ENCODE data around the gene C13orf46.
"Not testable (repeated sequence)": the region's sequence is repeated elsewhere in the genome, so short reads cannot be mapped to it uniquely, and the experiment has no call there.

Gene C13orf46

GRCh38 chr13:113991676-113992179, 17.9 kb upstream of the C13orf46 start:
- no peak for DNase-seq

DNA sequence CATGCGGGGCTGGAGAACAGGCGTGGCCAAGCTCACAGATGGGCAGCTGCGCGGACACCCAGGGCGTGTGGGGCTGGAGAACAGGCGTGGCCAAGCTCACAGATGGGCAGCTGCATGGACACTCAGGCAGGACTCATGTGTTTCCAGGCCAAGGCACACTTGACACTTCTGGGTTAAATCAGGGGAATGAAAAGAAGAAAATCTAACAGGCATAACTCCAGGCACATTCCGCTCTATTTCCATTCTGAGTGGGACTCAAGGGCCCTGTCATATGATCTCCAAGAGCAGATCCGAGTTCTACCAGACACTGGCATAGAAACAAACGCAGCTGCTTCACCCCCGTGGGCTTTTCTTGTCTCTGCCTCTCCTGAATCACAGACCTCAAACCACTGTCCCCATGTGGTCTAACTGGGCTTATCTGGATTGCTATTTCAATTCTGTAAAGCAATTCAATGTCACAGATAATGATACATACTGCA, 17.4 kb upstream of the C13orf46 start:
- DNase-seq = no peak

DNA sequence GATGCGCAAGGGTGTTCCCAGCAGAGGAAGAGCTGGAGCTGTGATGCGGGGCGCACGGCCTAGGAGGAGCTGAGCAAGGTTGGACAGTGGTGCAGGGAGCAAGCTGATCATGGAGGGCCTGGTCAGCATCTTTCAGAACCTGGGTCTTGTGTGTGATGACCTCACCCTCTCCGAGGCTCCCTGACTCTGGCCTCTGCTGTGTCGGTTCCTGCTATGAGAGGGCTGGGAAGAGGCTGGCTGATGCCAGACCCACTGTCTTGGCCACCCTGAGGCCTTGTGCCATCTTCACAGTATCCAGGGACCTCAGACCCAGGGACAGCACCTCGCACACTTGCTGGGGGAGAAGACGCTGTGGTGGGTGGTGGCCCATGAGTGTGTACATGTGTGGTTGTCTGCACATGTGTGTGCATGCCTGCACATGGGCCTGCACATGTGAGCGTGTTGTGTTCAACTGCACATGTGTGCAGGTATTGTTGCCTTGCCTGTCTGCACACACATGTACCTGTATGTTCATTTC, 16.5 kb upstream of the C13orf46 start:
- DNase-seq = no peak

GRCh38 chr13:113989585-113990300, 15.9 kb upstream of the C13orf46 start:
- no peak for DNase-seq

DNA sequence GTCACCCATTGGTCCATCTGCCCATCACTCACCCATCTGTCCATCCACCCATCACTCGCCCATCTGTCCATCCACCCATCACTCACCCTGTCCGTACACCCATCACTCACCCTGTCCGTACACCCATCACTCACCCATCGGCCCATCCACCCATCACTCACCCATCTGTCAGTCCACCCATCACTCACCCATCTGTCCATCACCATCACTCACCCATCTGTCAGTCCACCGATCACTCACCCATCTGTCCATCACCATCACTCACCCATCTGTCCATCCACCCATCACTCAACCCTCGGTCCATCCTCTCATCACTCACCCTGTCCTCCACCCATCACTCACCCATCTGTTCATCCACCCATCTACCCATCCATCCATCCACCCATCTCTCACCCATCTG, 15.0 kb upstream of the C13orf46 start:
- DNase-seq = not testable (repeated sequence)

- no peak for DNase-seq
These were observed 8.4 kb upstream of the C13orf46 start for GRCh38 chr13:113982296-113982661.

GRCh38 chr13:113981611-113982295, 7.9 kb upstream of the C13orf46 start:
- no peak for DNase-seq

GRCh38 chr13:113981194-113981605, 7.3 kb upstream of the C13orf46 start:
- DNase-seq = no peak

GRCh38 chr13:113980489-113981064, 6.7 kb upstream of the C13orf46 start:
- no peak for DNase-seq

DNA sequence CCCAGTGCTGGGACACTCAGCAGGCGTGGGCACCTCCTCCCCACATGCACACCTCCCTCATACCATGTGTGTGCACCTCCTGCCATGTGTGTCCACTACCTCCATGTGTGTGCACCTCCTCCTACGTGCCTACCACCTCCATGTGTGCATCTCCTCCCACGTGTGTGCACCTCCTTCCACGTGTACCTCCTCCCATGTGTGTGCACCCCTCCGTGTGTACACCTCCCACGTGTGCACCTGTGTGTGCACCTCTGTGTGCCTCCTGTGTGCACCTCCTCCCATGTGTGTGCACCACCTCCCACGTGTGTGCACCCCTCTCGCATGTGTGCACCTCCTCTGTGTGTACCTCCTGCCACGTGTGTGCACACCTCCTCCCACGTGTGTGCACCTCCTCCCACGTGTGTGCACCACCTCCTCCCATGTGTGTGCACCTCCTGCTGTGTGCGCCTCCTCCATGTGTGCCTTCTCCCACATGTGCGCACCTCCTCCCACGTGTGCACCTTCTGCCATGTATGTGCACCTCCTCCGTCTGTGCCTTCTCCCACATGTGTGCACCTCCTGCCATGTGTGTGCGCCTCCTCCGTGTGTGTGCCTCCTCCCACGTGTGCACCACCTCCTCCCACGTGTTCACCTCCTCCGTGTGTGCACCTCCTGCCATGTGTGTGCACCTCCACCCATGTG, 6.1 kb upstream of the C13orf46 start:
- no peak for DNase-seq

DNA sequence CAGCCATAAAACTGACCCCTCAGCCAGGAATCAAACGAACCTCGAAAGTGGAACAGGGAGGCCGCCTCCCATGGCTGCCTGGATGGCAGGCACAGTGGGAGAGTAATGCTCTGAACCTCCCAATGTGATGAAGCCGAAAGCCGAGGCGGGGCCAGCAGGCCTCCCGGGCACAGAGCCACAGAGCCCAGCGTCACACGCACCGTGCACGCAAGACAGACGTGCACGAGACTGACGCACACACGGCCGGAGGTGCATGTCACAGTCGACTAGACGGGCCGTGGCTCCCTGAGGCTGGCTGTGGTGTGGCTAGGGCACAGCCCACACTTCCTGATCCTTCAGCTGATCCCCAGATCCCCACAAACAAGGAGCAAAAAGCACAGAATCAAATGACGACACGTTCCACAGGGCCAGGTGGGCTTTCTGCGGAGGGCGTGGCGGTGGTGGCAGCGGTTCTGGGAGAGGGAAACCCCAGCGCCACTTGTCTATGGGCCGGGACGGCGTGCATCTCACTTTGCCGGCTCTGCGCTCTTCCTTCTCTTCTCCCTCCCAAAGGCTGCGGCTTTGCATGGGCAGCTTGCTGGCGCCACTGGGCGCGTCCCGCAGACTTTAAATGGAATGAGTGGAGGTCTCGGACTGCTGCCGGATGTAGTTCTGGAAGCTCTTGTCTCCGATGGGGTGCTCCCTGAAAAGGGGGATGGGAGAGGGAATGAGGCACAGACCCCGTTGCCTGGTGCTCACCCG, 5.0 kb upstream of the C13orf46 start:
- no peak for DNase-seq

GRCh38 chr13:113977976-113978375, 4.1 kb upstream of the C13orf46 start:
- no peak for DNase-seq

GRCh38 chr13:113976711-113977684, 3.1 kb upstream of the C13orf46 start:
- DNase-seq = no peak

- DNase-seq = no peak
These were observed 1.5 kb upstream of the C13orf46 start for GRCh38 chr13:113975416-113975815.

GRCh38 chr13:113974304-113975281, 717 bp upstream of the C13orf46 start:
- DNase-seq = no peak

DNA sequence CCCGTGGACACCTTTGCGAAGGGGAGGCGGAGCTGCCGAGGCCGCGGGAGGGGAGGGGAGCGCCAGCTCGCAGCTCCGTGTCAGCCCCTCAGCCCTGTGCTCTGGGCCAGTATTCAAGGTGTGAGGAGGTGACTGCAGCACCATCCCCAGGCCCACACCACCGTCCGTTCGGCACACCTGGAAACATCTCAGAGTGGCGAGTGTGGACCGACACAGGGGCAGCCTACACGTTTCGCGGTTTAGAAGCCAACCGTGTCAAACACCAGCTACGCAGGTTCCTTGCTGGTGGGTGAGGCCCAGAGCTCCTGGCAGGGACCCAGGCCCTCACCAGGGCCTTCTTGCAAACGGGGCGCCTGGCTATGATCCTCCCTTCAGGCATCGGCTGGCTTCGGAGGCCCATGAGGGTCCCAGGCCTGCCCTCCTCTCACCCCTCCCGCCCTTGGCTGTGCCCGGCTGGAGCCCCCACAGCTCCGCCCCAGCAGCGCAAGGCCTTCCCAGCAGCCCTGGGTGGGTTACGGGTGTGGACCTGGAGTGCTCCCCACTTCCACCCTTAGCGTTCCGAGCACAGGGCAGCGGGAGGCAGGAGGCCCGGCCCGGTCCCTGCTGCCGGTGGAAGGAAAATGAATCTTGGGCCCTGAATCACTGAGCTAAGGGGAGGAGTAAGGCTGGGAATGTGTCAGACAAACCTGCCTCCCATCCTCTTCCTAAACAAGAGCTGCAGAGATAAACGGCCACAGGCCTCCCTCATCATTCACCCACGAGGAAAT, 1.2 kb downstream of the C13orf46 start:
- no peak for DNase-seq

DNA sequence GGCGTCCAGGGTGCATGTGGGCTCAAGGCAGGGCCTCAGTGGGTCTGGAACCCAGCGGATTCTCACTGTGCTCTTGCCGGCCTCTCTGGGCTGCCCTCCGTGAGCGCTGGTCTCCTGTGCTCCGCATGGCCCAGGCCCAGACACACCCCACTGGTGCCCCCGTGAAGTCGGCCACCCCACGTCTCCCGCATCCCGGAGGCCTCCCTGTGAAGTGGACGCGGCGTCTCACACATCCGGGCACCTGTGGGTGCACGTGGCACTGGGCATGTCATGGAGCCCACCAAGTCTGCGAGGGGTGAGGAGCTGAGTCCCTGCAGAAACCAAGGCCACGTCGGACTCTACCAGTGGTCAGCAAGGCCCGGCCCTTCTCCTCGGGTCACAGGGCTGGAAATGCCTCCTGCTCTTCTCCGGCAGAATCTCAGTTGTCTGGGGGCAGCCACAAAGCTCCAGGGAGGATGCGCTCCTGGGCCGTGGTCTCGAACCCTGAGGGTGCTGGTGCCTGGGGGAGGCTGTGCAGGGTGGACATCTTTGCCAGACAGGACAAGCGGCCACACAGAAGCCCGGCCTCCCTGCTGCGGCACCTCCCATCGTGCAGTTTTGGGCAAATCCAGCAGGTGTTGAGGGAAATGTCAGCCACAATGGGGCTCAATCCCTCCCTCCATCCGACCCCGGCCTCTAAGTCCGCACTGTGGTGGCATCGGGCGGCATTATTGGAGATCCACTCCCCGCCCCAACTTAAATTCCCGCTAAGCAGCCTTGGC, 2.2 kb downstream of the C13orf46 start:
- no peak for DNase-seq

DNA sequence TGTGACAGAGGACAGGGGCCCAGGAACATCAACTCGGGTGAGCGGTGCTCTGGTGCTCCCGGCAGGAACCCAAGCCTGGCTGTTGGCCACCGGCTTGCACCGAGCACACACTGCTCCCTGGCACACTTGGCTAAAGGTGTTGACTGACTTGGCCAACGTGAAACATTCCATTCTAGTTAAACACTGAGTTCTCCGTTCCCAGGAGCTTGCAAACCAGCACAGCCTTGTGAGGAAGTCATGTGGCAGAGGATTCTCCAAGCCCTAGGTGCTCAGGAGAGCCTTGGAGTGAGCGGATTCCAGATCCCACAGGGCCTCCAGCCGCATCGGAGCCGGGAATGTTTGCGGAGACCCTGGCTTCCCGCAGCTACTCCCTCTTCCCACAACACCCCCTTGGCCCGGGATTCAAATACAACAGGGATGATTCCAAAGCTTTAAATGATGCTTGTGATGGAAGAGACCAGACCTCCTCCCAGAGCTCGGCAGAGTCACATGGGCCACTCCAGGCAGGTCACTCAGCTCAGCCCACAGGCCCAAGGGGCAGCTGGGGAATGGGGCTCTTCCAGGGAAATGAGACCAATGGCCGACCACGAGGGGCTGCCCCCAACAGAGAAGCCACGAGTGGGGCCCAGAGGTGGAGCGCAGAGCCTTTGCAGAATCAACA, 2.9 kb downstream of the C13orf46 start:
- DNase-seq = no peak

All from activated CD4-positive, alpha-beta T cell treated with anti-CD3 and anti-CD28 coated beads, Interleukin-10, Interleukin-2, amounts not matched to agents 100 ng/mL and 50 ng/mL, durations not matched to agents 16 hours and 8 hours (primary cell).